NCI-H146 (cell line): ENCODE measurements around the gene SREBF1.

Experiments used
- DNase-seq: peaks from one replicate; lab custom pipeline; 2025; lab: John Stamatoyannopoulos, UW

The SREBF1 gene

DNA sequence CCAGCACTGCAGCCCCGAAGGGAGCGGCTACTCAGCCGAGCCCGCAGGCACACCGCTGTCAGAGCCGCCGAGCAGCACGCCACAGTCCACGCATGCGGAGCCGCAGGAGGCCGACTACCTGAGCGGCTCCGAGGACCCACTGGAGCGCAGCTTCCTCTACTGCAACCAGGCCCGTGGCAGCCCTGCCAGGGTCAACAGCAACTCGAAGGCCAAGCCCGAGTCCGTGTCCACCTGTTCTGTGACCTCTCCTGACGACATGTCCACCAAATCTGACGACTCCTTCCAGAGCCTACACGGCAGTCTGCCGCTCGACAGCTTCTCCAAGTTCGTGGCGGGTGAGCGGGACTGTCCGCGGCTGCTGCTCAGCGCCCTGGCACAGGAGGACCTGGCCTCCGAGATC, 42.4 kb downstream of the SREBF1 start:
- no peak for DNase-seq

DNA sequence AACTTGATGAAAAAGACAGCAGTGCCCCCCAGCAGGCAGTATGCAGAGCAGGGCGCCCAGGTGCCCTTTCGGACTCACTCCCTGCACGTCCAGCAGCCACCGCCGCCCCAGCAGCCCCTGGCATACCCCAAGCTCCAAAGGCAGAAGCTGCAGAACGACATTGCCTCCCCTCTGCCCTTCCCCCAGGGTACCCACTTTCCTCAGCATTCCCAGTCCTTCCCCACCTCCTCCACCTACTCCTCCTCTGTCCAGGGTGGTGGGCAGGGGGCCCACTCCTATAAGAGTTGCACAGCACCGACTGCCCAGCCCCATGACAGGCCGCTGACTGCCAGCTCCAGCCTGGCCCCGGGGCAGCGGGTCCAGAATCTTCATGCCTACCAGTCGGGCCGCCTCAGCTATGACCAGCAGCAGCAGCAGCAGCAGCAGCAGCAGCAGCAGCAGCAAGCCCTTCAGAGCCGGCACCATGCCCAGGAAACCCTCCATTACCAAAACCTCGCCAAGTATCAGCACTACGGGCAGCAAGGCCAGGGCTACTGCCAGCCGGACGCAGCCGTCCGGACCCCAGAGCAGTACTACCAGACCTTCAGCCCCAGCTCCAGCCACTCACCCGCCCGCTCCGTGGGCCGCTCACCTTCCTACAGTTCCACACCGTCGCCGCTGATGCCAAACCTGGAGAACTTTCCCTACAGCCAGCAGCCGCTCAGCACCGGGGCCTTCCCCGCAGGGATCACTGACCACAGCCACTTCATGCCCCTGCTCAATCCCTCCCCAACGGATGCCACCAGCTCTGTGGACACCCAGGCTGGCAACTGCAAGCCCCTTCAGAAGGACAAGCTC, 43.2 kb downstream of the SREBF1 start:
- no peak for DNase-seq

DNA sequence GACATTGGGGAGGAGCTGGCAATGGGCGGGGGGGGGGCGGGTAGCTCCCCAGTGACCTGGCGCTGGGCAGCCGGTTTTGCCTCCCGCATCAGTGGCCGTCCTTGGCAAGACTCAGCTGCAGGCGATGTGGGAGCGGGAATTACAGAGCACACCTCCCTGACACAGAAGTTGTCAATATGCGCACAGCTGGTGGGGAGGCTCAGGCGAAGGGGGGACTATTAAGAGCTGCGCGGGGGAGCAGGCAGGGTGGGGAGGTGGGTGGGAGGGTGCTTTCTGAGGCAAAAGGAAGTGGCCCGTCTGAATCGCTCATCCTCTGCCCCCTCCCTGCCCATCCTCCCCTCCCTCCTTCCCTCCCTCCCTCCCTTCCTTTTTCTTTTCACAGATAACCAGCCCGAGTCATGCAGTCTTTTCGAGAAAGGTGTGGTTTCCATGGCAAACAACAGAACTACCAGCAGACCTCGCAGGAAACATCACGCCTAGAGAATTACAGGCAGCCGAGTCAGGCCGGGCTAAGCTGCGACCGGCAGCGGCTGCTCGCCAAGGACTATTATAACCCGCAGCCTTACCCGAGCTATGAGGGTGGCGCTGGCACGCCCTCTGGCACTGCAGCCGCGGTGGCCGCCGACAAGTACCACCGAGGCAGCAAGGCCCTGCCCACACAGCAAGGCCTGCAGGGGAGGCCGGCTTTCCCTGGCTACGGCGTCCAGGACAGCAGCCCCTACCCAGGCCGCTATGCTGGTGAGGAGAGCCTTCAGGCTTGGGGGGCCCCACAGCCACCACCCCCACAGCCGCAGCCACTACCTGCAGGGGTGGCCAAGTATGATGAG, 44.0 kb downstream of the SREBF1 start:
- no peak for DNase-seq

DNA sequence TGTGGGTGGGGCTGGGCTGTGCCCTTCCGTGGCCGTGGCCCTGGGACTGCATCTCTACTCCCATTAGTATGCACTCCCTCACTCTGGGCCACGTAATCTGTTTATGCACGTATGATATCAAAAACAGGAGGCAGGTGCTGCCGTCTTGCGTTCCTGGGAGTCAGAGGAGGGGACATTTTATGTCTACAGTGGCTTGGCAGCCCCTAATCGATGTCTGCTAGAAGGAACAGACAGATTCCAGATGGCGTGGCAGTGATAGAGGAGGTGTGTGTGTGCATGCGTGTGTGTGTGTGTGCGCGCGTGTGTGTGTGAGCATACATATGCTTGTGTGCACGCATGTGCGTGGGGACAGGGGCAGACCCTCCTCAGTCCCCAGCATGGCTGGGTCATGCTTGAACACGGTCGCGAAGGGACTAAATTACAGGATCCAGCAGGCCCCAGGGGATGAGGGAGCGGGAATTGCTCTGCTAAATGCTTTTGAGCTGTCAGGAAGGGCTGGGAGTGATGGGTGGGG, 44.7 kb downstream of the SREBF1 start:
- no peak for DNase-seq

DNA sequence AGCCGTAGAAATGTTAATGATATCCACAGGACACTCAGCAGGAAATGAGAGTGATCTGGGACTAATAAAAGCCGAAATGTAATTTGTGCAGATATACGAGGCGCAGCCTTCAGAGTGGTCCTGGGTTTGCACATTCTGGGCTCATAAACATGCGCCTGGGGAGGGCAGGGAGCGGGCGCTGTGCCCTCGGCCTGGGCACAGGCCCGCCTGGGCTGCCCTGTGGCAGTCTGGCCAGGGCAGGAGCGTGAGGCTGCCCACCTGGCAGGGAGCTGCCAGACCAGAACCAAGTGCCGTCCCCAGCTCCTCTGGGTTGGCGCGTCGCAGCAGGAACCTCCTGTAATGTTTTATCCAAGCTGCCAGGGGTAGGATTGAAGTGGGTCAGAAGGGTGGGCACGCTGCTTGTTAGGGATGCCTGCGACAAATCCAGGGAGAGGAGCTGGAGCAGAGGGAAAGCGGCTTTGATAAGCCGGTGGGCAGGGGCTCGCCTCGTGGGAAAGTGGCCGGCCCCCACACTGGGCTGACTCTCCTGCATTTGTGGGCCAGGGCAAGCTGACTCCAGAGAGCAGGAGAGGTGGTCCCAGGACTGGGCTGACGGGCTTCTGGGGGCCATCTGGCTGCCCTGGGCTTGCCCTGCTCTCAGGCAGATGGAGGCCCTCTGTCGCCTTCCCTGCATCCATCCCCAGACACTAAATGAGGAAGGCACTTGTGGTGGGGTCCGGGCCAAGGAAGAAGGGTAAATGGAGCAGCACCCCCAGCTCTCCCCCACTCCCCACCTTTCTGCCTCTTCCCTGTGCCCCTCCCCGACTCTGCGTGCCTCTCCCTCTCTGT, 45.9 kb downstream of the SREBF1 start:
- DNase-seq: no peak

DNA sequence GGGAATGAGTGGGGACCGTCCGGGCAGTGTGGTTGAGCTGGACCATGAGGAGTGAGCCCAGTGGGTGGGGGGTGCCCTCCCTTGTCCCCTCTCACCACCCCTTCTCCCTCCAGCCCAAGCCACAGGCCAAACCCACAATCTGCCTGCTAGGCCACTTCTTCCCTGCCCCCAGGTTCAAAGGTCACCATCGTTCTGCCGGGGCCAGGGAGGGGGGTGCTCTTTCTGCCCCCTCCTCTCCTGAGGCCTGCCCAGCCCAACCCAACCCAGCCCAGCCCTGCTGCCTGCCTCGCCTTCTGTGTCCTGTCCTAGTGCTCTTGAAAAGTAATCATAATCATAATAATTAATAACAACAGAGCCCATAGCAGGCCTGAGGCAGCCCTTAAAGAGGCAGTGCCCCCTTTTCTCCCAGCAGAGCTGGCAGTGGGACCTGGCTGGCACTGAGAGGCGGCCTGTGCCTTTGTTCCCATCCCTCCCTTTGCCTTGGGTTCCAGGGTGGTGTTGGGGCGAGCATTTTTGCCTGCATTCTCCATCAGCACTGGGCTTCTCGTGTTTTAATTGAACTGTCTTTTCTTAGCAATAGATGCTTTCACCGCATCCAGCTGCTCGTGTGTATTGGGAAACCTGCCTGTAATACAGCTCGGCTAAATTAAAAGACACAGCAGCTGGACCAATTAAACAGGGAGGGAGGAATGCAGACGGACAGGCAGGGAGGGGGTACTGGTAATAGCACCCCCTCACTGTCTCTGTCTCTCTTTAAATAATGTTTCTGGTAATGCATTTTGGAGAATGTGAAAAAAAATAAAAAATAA, 46.8 kb downstream of the SREBF1 start:
- DNase-seq: no peak

DNA sequence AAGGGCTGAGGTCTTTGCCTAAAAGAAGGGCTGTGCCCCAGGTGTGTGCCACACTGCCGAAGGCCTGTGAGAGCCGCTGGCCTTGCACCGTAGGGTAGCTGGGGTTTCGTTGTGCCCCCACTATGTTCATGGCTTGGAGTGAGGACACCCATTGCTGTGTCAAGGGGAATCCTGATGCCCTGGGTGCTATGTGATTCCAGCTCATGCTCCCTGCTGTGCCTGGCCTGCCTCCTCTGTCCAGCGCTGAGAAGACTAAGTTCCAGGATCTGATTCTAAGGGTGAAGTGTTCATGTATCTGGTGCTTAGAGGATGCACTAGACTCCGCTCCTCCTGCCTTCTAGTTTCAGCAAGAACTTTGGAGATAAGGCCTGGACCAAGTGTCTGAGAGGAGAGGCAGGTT, 47.4 kb downstream of the SREBF1 start:
- no peak for DNase-seq

DNA sequence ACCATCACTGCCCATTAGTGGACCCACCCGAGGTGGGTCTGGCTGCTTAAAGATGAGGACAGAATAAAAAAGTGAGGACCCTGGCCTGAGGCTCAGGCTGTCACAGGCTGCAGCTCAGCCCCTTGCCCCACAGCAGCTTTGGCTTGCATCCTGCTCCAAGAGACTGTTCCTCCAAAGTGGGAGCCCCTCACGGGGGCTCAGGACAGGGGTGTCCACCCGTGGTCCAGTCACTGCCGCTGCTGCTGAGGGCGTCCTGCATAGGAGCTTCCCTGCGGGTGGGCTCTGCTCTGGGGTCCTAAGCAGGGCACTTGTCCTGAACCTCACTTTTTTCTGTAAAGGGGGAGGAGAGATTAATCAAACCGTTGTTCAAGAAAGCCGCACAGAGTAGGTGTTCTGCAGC, 47.8 kb downstream of the SREBF1 start:
- no peak for DNase-seq

DNA sequence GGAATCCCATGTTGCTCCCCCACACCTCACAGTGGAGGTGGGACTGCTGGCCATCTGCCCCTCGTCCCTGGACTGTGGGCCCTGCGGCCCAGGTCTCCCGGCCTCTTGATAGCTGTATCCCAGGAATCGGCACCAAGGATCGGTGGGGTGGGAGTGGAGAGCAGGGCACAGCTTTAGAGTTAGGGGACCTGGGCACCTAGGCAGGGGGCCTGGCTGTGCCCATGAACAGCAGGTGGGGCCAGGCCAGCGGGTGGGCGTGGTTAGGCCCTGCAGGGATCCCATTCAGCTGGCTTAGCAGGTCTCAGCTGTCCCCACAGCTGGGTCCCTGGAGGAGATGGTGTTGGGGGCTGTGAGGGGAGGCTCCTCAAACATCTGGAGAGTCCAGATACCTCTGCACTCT, 49.2 kb downstream of the SREBF1 start:
- peak; percentile 42 for DNase-seq

DNA sequence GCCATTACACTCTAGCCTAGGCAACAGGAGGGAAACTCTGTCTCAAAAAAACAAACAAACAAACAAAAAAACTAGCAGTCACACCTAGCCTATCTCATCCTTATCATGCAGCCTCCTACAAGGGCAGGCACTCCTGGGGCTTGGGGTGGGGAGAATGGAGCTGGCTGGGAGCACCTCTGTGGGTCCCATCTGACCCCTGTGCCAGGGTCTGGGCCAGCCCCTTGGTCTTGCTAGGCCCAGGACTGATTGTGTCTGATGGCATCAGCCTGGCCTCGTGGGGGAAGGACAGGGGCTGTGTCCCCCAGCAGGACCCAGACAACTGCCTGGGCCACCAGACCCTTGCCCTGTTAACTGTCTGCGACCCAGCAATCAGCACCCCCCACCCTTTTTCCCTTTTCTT, 49.8 kb downstream of the SREBF1 start:
- DNase-seq: no peak

DNA sequence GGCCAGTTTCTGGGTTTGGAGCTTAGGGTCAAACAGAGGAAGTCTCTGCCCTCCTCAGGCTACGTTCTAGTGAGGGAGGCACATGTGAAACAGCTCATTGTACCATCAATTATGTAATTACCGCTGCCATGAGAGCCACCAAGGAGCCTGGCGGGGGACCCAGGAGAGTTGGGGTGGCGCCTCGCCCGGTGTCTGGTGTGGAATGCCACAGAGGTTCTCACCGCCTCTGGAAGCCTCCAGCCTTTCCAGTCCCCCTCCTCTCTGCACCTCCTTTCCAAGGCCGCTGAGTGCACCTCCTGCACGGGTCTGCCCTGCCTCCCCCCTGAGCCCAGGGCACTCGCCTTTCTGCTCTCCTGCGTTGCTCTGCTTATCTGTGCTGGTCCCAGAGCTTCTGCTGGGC, 51.4 kb downstream of the SREBF1 start:
- DNase-seq: no peak

DNA sequence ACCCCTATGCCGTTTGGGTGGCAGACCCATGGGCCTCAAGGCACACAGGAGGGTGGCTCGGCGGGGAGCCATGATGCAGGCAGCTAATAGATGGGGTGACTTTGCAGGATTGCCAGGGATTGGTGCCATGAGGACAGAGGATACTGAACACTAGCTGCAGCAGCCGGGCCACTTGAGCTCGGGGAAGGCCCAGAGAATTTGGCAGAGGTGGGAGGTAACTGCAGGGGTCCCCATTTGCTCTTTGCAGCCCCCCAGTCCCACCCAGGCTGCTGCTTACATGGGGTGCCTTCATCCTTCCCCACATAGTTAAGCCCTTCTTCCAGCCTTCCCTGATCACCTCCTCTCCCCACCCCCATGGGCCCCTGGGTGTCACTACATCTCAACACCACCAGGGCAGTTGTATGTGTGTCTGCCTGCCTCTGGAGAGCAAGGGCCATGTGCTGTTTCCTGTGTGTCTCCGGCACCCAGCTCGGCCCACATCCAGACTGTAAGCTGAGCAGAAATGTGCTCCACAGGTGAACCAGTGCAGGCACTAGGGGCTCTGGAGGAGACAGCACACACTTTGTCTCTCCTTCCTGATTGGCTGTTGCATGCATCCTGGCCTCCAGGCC, 52.0 kb downstream of the SREBF1 start:
- peak; percentile 12 for DNase-seq

DNA sequence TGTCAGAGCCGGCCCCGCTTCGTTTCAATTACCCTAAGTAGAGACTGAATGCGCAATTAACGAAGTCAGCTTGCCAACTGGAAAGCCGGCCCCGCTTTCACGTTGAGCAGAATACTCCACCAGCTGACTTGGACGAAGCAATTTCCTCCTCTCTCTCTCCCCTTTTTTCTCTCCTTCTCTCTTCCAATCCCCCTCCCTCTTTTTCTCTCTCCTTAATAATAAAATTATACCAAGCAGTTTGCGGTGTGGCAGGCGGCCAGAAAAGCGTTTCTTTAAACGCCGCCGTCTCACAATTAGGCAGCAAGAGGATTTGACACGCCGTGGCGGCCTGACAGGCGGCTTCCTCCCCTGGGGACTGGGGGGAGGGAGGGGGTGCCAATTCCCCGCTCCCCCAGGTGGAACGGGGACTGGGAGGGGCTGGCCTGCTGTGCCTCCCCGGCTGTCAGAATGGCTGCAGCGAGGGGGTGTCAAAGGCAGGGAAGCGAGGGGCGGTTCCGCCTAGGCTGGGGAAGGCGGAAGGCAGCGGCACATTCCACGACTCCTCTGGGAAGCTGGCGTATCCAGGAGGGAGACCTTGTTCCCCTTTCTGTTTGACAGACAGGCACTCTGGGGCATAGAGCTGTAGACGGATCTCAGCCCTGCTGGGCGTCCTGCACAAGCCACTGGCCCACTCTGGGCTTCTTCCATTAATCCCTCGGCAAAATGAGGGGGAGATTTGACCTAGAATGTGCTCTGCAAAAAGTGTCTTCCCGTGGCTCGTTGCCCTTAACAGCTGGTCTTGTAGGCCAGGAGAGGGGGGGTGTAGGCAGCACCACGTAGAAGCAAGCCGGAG, 52.7 kb downstream of the SREBF1 start:
- peak; percentile 69 for DNase-seq

DNA sequence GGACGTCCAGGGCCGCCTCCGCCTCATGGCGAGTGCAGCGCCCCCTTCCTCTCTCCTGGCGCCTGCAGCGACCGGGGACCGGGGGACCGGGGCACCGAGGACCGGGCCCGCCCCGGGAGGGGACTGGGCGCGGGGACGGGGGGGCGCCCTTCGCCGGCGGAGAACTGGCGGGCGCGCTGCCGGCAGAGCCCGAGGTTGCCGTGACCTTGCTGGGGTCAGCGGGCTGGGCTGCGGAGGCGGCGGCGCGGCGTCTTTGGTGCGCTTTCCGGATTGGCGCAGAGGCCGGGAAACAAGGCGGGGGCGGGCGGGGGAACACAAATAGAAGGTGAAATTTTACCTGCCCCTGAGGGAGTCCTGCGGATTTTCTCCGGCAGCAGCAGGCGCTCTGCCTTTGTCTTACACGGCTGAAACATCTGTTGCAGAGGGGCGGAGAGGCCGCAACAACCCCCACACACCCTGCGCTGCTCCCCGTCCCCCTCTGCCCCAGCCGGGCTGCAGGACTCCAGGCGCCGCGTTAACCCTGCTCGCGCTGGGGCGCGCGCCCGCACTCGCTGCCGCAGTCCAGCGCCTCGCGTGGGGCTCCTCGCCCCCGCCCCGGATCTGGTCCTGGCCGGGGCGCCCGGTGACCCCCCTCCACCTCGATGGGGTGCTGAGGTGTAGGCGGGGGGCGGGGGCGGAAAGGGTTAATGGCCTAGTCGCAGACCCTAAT, 53.5 kb downstream of the SREBF1 start:
- peak; percentile 91 for DNase-seq

DNA sequence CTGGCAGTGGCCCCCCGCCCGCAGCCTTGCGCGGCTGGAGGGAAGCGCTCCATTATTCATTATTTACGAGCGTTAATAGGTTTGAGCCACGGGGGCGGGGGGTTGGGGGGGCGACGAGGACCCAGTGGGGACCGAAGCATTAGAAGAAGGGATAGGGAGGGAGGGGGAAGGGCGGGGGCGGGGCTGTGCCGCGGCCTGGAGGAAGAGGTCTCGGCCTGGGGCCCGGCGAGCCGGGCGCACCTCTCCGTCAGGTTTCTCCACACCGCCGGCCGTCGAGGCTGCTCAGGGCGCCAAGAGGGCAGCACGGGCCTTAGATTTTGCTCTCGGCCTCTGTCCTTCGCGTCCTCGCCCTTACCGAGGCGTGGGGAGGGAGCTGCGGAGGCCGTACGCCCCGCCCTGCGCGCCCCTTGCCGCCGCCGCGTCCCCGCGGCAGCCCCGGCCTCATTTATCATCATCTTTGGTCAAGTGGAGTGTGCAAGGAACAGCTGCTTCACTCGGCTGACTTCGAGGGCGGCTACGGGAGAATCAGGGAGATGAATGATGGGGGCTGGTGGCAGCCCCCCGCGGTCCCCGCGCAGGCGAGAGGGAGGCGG, 54.2 kb downstream of the SREBF1 start:
- peak; percentile 65 for DNase-seq

DNA sequence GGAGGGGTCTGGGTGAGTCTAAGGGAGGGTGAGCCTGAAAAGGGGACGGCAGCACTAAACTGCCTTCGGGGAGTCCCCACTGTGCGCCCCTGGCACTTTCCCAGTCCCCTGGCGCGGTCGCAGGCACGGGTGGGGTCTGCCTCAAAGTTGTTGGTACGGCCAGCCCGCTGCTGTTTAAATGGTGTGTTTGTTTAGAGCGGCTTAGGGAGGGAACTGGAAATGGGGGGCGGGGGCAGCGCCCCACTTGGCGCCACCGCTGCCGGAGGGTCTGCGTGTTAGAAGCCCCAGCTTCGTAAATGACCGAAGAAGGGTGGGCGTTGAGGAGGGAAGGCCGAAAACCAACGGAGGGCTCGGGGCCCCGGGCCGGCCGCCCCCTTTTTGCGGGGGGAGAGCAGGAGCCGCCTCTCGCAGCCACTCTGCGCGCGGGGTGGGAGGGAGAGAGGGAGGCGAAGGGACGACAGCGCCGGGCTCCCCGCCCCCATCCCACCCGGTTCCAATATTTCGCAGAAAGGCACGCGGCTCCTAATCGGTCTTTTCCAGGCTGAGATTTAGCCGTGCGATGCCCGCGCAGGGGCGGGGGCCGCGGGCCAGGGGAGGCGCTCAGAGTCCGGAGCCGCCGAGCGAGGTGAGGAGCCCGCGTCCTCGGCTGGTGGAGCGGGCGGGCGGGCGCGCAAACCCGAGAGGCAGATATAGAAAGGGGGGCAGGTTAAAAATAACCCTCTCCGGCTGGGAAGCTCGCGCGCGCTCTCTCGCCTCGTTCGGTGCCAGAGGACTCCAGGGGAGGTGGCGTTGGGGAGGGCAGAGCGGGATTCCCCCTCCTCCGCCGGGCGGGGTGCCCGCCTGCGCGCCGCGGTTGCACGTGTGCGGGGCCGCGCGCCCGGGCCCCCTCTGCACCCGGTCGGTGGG, 54.9 kb downstream of the SREBF1 start:
- DNase-seq: peak; percentile 71

DNA sequence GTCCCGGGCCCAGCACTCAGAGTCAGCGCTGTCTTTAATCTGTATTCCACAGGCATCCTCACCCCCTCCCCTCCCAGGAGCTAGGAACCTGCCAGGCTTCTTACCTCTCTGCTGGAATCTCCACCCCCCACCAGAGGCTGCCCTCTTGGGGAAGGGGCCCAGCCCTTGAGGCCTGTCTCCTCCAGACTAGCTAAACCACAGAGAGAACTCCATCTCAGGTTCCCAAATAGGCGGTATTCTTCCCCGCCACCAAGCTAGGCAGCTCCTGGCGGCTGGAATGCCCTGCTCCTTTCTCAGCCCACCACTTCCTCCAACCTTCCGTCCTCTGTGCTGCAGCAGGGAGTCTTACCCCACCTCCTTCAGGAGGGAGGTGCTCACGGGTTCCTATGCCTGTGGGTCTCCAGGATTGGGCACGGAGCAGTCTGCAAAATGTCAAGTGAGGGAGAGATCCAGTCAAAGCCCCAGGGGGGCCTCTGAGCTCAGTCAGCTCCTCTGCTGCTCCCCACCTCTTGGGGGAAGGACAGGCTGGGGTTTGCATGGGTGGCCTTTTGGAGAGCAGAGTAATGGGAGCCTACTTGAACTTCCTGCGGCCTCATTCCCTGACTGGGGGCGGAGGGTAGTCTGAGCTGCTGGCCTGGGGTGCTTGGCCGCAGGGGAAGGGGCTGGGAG, 55.7 kb downstream of the SREBF1 start:
- no peak for DNase-seq
